Skeletal muscle satellite cell (primary cell): Measurements from ENCODE around the gene ANKRD28. TPM values are rescaled to one million over a fixed set of nuclear protein-coding genes. Genes with fewer than 3 reads are reported as not detected.
"Not testable (repeated sequence)": the region's sequence is repeated elsewhere in the genome, so short reads cannot be mapped to it uniquely, and the experiment has no call there.

ENCODE experiments used
- H3K27me3 ChIP-seq: 2 replicates; pipeline ENCODE4 v1.7.0; 2013; ENCODE audit warnings: low read length; ENCODE audit not compliant: control insufficient read depth, insufficient read depth
- H3K36me3 ChIP-seq: 2 replicates; pipeline ENCODE4 v1.7.0; 2013; ENCODE audit warnings: mild to moderate bottlenecking, control low read depth, low read length; ENCODE audit not compliant: insufficient read depth
- H3K4me1 ChIP-seq: 2 replicates; pipeline ENCODE4 v1.7.0; 2013; ENCODE audit warnings: low read length; ENCODE audit not compliant: control insufficient read depth, insufficient read depth
- H3K4me2 ChIP-seq: 2 replicates; pipeline ENCODE4 v1.7.0; 2013; ENCODE audit warnings: mild to moderate bottlenecking, low read length
- H3K4me3 ChIP-seq: 2 replicates; pipeline ENCODE4 v1.7.0; 2013; ENCODE audit warnings: low read length
- H3K9ac ChIP-seq: 2 replicates; pipeline ENCODE4 v1.7.0; 2013; ENCODE audit warnings: mild to moderate bottlenecking, low read depth, low read length, moderate library complexity
- H3K9me3 ChIP-seq: replicated peaks from 2 replicates; pipeline ENCODE4 v1.7.0; 2013; ENCODE audit warnings: mild to moderate bottlenecking, control low read depth, low read length
- total RNA-seq: library from RNA; depleted of rRNA; stranded (reverse); fragments of >200 nt; gene quantifications from 2 replicates; pipeline ENCODE4 v1.2.3, GENCODE V29; 2012; rRNA removed

The ANKRD28 gene
- total RNA-seq: 128 and 132 TPM in 2 replicates

DNA sequence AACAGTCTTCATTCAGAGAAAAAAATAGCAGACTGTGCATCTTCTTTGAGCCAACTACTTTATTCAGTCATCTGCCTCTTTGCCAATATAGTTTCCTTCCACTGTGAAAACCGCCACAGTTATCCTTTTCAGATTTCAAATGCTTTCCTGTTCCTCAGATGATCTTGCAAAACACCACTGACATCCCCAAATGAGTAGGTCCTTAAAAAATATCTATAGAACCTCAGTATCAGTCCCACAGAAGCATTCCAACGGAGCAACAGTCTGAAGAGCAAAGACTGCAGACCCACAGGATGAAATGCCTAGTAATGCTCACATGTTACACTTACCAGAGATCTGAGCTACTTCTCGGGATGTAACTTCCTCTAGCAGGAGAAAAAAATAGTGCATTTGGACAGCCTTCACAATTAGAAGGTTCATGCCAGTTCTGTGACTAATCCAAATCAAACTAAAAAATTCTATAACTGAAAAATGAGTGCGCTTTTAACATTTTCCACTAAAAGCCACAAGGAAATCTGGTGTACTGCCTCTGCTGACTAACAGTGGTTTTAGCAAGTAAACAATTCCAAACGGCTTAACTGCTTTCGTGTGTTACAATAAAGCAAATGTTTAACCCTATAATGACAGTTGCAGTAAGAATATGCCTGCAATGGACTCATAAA is at the start of gene ANKRD28:
Gene ANKRD28 (minus strand): TSS at position 338 of the 662 bp plus-strand sequence. CDS start 1,458 bp downstream, outside the sequence.
- no peaks in the 10 kb centered on the region for H3K27me3 ChIP-seq
- peak within 1 kb of the TSS; percentile 86 for H3K4me2 ChIP-seq
- H3K4me3 ChIP-seq: peak within 1 kb of the TSS; percentile 79
- H3K9ac ChIP-seq: peak within 1 kb of the TSS; percentile 95
- H3K36me3 ChIP-seq: peaks cover 25% of the 10 kb centered on the region
- peaks cover 31% of the 10 kb centered on the region for H3K4me1 ChIP-seq
- no peaks in the 10 kb centered on the region for H3K9me3 ChIP-seq

DNA sequence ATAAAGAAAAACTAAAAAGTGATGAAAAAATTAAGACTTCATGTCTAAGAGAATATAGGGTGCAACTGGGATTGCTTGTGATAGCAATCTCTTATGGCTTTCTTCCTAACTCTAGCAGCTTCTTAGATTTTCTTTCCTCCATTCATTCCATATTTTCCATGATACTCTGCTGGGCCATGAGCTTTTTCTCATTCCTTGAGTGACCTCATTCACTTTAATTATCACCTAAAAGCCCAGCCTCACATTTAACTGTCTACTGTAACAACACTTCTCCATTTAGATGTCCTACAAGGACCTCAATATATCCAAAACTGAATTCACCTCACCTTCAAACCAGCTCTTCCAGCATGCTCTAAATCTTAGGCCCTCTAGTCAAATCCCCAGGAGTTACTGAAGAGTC is 49.5 kb upstream of the ANKRD28 start:
- Histone ChIP-seq H3K4me1 (no peaks in the 10 kb centered on the region), H3K9ac (no peak overlapping the region), H3K36me3 (no peaks in the 10 kb centered on the region), H3K4me3 (no peak overlapping the region), H3K9me3 (no peaks in the 10 kb centered on the region), H3K4me2 (no peak overlapping the region), H3K27me3 (no peaks in the 10 kb centered on the region)

DNA sequence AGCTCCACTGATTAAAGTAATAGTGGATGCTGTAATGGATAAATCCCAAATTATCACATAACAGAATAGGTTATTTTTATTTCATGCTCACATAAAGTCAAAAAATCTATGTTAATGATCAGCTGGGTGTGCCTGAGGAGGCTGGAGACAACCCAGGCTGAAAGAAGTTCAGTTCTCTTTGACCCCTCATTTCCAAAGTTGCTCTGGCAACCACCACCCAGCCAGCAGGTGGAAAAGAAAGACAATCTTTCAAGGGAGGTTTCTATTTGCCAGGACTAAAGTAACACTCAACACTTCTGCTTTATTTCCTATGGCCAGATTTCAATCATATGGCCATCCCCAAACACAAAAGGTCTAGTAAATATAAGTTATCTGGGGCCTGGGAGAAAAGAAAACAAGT is 48.8 kb upstream of the ANKRD28 start:
- H3K27me3 ChIP-seq: no peaks in the 10 kb centered on the region
- no peak overlapping the region for H3K4me3 ChIP-seq
- no peak overlapping the region for H3K9ac ChIP-seq
- no peaks in the 10 kb centered on the region for H3K36me3 ChIP-seq
- H3K9me3 ChIP-seq: no peaks in the 10 kb centered on the region
- no peaks in the 10 kb centered on the region for H3K4me1 ChIP-seq
- no peak overlapping the region for H3K4me2 ChIP-seq

DNA sequence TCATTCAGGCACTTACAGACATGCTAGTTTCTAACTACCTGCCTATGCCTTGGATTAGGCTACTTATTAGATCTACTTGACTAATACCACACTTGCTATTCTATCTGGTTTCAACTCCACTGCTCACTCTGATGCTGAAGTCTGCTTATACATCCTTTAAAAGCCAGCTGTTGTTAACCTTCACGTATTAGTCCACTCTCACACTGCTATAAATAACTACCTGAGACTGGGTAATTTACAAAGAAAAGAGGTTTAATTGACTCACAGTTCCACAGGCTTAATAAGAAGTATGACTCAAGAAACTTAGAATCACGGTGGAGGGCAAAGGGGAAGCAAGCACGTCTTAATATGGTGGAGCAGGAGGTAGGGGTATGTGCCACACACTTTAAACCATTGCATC is 47.7 kb upstream of the ANKRD28 start:
- Histone ChIP-seq H3K36me3 (no peaks in the 10 kb centered on the region), H3K4me3 (no peak overlapping the region), H3K4me2 (no peak overlapping the region), H3K4me1 (no peaks in the 10 kb centered on the region), H3K9ac (no peak overlapping the region), H3K27me3 (no peaks in the 10 kb centered on the region), H3K9me3 (no peaks in the 10 kb centered on the region)

DNA sequence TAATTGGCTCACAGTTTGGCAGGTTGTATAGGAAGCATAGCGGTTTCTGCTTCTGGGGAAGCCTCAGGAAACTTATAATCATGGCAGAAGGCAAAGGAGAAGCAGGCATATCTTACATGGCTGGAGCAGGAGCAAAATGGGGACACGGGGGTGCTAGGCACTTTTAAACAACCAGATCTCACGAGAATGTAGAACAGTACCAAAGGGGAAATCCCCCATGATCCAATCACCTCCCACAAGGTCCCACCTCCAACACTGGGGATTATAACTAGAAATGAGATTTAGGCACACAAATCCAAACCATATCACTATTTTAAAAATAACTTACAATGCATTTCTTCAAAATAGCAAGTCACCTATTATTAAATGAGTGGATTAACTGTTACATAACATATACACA is 47.1 kb upstream of the ANKRD28 start:
- Histone ChIP-seq H3K36me3 (no peaks in the 10 kb centered on the region), H3K27me3 (no peaks in the 10 kb centered on the region), H3K4me3 (no peak overlapping the region), H3K9me3 (no peaks in the 10 kb centered on the region), H3K4me2 (no peak overlapping the region), H3K9ac (no peak overlapping the region), H3K4me1 (no peaks in the 10 kb centered on the region)

DNA sequence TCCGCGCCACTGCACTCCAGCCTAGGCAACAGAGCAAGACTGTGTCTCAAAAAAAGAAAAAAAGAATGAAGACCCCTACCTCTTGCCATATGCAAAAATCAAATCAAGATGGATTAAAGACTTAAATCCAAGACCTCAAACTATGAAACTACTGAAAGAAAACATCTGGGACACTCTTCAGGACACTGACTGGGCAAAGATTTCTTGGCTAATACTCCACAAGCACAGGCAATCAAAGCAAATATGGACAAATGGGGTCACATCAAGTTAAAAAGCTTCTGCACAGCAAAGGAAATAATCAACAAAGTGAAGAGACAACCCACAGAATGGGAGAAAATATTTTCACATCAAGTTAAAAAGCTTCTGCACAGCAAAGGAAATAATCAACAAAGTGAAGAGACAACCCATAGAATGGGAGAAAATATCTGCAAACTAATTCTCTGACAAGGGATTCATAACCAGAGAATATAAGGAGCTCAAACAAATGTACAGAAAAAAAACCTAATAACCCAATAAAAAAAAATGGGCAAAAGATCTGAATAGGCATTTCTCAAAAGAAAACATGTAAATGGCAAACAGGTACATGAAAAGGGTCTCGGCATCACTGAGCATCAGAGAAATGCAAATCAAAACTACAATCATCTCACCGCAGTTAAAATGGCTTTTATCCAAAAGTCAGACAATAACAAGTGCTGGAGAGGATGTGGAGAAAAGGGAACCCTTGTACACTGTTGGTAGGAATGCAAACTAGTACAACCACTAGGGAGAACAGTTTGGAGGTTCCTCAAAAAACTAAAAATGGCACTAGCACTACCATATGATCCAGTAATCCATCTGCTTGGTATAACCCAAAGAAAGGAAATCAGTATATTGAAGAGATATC is 43.6 kb upstream of the ANKRD28 start:
- not testable (repeated sequence) for H3K9me3 ChIP-seq, H3K4me3 ChIP-seq, H3K36me3 ChIP-seq, H3K27me3 ChIP-seq, H3K4me2 ChIP-seq, H3K4me1 ChIP-seq, H3K9ac ChIP-seq

DNA sequence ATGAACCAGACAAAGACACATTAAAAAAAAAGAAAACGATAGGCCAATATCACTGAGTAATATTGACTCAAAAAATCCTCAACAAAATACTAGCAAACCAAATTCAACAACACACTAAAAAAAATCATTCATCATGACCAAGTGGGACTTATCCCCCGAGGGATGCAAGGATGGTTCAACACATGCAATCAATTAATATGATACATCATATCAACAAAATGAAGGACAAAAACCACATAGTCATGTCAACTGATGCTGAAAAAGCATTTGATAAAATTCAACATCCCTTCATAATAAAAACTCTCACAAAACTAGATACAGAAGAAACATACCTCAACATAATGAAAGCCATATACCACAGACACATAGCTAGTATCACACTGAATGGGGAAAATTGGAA is 41.8 kb upstream of the ANKRD28 start:
- H3K4me1 ChIP-seq: no peaks in the 10 kb centered on the region
- no peak overlapping the region for H3K4me2 ChIP-seq
- H3K36me3 ChIP-seq: no peaks in the 10 kb centered on the region
- no peaks in the 10 kb centered on the region for H3K27me3 ChIP-seq
- no peak overlapping the region for H3K4me3 ChIP-seq
- no peak overlapping the region for H3K9ac ChIP-seq
- H3K9me3 ChIP-seq: no peaks in the 10 kb centered on the region

DNA sequence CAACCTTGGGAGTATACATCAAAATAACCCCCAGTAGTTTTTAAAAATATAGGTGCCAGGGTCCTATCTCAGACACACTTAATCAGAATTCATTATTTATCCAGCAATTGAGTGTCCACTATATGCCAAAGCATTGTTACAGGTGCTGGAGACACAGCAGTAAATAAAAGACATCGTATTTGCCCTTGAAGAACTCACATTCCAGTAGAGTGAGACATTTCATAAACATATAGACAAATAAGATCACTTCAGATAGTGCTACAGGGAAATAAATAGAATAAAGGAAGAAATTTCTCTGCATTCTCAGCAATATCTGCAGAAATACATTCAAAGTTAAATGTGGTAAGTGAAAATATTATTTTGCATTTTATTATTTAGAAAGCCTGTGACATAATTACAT is 34.1 kb upstream of the ANKRD28 start:
- Histone ChIP-seq H3K36me3 (no peaks in the 10 kb centered on the region), H3K9me3 (no peaks in the 10 kb centered on the region), H3K4me2 (no peak overlapping the region), H3K4me3 (no peak overlapping the region), H3K4me1 (peaks cover 9% of the 10 kb centered on the region), H3K9ac (no peak overlapping the region), H3K27me3 (no peaks in the 10 kb centered on the region)

DNA sequence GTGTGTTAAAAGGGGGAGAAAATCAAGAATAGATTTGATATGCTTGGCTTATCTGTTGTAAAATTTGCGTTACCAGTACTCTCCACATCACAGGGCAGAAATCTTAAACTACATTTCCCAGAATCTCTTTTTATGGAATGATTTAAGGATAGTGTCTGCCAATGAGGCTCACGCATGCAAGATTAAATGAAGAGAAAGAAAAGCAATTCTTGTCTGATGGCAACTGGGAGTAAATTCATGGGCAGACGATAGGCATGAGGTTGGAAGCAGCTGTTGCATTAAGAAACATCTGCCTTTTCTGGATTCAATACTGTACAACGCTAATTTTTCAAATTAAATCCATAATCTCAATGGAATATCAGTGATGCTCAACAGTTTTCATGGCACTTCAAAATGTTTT is 27.2 kb upstream of the ANKRD28 start:
- Histone ChIP-seq H3K27me3 (no peaks in the 10 kb centered on the region), H3K4me1 (peaks cover 22% of the 10 kb centered on the region), H3K9me3 (no peaks in the 10 kb centered on the region), H3K36me3 (no peaks in the 10 kb centered on the region), H3K4me3 (no peak overlapping the region), H3K4me2 (no peak overlapping the region), H3K9ac (no peak overlapping the region)

DNA sequence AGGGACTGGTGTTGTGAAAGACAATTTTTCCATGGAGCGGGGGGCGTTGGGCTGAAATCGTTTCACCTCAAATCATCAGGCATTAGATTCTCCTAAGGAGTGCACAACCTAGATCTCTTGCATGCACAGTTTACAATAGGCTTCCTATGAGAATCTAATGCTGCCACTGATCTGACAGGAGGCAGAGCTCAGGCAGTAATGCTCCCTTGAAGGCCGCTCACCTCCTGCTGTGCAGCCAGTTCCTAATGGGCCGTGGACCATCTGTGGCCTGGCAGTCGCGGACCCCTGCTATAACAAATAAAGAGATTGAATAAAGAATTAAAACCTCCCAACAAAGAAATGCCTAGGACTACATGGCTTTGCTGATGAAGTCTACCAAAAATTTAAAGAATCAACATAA is 25.3 kb upstream of the ANKRD28 start:
- no peak overlapping the region for H3K9ac ChIP-seq
- H3K4me1 ChIP-seq: peaks cover 28% of the 10 kb centered on the region
- no peaks in the 10 kb centered on the region for H3K9me3 ChIP-seq
- no peaks in the 10 kb centered on the region for H3K27me3 ChIP-seq
- H3K4me2 ChIP-seq: no peak overlapping the region
- no peaks in the 10 kb centered on the region for H3K36me3 ChIP-seq
- no peak overlapping the region for H3K4me3 ChIP-seq

DNA sequence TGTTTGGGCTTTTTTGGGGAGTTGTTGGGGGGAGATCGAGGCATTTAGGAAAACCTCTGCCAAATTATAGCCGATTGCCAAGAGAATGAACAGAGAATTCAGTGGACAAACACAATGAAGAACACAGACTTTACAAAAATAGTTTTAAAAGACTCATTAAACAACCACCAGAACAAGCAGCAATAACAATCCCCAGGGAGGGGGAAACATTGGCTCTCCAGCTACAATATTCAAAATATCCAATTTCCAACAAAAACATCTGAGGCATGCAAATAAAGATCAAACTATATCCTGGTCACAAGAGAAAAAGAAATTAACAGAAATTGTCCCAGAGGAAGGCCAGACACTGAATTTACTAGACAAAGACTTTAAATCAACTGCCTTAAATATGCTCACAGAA is 24.5 kb upstream of the ANKRD28 start:
- H3K4me2 ChIP-seq: no peak overlapping the region
- H3K9me3 ChIP-seq: no peaks in the 10 kb centered on the region
- H3K4me1 ChIP-seq: peaks cover 28% of the 10 kb centered on the region
- H3K27me3 ChIP-seq: no peaks in the 10 kb centered on the region
- H3K36me3 ChIP-seq: no peaks in the 10 kb centered on the region
- no peak overlapping the region for H3K9ac ChIP-seq
- H3K4me3 ChIP-seq: no peak overlapping the region

DNA sequence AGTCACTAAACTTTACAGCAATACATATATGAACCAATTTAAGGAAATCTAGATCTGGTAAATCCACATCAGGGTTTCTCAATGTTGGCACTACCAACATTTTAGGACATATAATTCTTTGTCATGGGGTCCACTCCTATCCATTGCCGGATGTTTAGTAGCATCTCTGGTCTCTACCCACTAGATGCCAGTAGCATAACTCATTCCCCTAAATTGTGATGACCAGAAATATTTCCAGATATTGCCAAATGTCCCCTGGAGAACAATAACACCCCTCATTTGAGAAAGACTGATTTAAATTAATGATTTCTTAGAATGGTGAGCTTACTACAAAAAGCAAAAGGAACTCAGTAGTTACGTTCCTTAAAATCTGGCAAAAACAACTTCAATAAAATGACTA is 23.1 kb upstream of the ANKRD28 start:
- H3K9ac ChIP-seq: peak overlapping the region; percentile 17
- no peak overlapping the region for H3K4me2 ChIP-seq
- H3K36me3 ChIP-seq: no peaks in the 10 kb centered on the region
- no peaks in the 10 kb centered on the region for H3K27me3 ChIP-seq
- H3K4me1 ChIP-seq: peaks cover 30% of the 10 kb centered on the region
- H3K9me3 ChIP-seq: no peaks in the 10 kb centered on the region
- no peak overlapping the region for H3K4me3 ChIP-seq
